ENCODE data around the gene ANTXR1. TPM values are rescaled to one million over a fixed set of nuclear protein-coding genes. Genes with fewer than 3 reads are reported as not detected.

The ANTXR1 gene
- total RNA-seq, 2 donors from 2014 or later: 48.3 to 54.5 TPM

GRCh38 chr2:69124343-69124742, 111.4 kb downstream of the ANTXR1 start:
- Histone ChIP-seq H3K27me3 (ENCODE audit: control insufficient read depth, insufficient read depth, low read length, poor library complexity, severe bottlenecking) (no peaks in the 10 kb centered on the region), H3K9ac (ENCODE audit: extremely low read depth, low read length, poor library complexity, severe bottlenecking) (no peak overlapping the region), H3K4me1 (ENCODE audit: control insufficient read depth, insufficient read depth, low read length) (no peaks in the 10 kb centered on the region), H3K9me3 (ENCODE audit: control insufficient read depth, low read length) (no peaks in the 10 kb centered on the region), H3K4me3 (ENCODE audit: low read length) (no peak overlapping the region), H3K36me3 (ENCODE audit: control insufficient read depth, insufficient read depth, low read length) (peaks cover 8% of the 10 kb centered on the region), H3K27ac (ENCODE audit: low read depth, low read length) (no peak overlapping the region)
- no peaks in the 10 kb centered on the region for H3K4me1 Mint-ChIP-seq
- no peaks in the 10 kb centered on the region for H3K27me3 Mint-ChIP-seq (ENCODE audit: insufficient read depth)
- DNase-seq: peak; percentile 23
- no peaks in the 10 kb centered on the region for H3K9me3 Mint-ChIP-seq
- no peak overlapping the region for H3K27ac Mint-ChIP-seq
- WGBS, 2 experiments (ENCODE audit: insufficient coverage in 1 of 2, insufficient read length in 1 of 2): 85 to 87% methylated on average over 2 to 4 of the region's 4 CpGs
- TF ChIP-seq CTCF (conservative IDR thresholded peaks at IDR 0.05): no peak
- no peak overlapping the region for H3K4me3 Mint-ChIP-seq
- peaks cover 38% of the 10 kb centered on the region for H3K36me3 Mint-ChIP-seq (ENCODE audit: low read depth)

- Mint-ChIP-seq H3K27me3 (ENCODE audit: insufficient read depth) (no peaks in the 10 kb centered on the region), H3K27ac (no peak overlapping the region), H3K4me1 (no peaks in the 10 kb centered on the region), H3K9me3 (no peaks in the 10 kb centered on the region), H3K36me3 (ENCODE audit: low read depth) (peaks cover 41% of the 10 kb centered on the region), H3K4me3 (no peak overlapping the region)
- Histone ChIP-seq H3K27me3 (ENCODE audit: control insufficient read depth, insufficient read depth, low read length, poor library complexity, severe bottlenecking) (no peaks in the 10 kb centered on the region), H3K36me3 (ENCODE audit: control insufficient read depth, insufficient read depth, low read length) (peaks cover 8% of the 10 kb centered on the region), H3K27ac (ENCODE audit: low read depth, low read length) (no peak overlapping the region), H3K9me3 (ENCODE audit: control insufficient read depth, low read length) (no peaks in the 10 kb centered on the region), H3K9ac (ENCODE audit: extremely low read depth, low read length, poor library complexity, severe bottlenecking) (no peak overlapping the region), H3K4me3 (ENCODE audit: low read length) (no peak overlapping the region), H3K4me1 (ENCODE audit: control insufficient read depth, insufficient read depth, low read length) (no peaks in the 10 kb centered on the region)
- no peak for DNase-seq
- 89% methylated on average over 3 of the region's 3 CpGs; no CpG with 5 or more reads in 1 of the 2 experiments for WGBS, 2 experiments (ENCODE audit: insufficient coverage in 1 of 2, insufficient read length in 1 of 2)
- no peak for TF ChIP-seq CTCF (conservative IDR thresholded peaks at IDR 0.05)
Measured at GRCh38 chr2:69125816-69126215, 112.8 kb downstream of the ANTXR1 start.

DNA sequence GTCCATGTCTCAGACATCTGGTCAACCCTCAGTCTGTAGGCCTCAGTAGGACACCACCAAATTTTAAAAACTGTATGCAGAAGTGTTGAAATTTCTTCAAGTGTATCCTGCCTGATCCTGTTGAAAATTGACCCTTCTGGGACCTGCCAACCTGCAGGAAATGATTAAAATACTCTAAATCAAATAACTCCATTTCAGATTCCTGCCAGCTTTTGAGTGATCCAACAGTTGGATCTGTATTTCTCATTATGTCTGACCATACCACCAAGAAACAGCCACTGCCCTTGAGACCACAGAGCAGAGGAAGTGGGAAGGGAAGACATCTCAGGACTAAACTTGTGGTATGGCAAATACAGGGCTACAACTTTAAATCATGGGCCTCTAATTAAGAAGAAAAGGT, 113.4 kb downstream of the ANTXR1 start:
- H3K27ac ChIP-seq (ENCODE audit: low read depth, low read length): no peak overlapping the region
- H3K4me3 Mint-ChIP-seq: no peak overlapping the region
- H3K27ac Mint-ChIP-seq: no peak overlapping the region
- H3K36me3 ChIP-seq (ENCODE audit: control insufficient read depth, insufficient read depth, low read length): peaks cover 8% of the 10 kb centered on the region
- H3K27me3 ChIP-seq (ENCODE audit: control insufficient read depth, insufficient read depth, low read length, poor library complexity, severe bottlenecking): no peaks in the 10 kb centered on the region
- H3K9me3 Mint-ChIP-seq: no peaks in the 10 kb centered on the region
- H3K27me3 Mint-ChIP-seq (ENCODE audit: insufficient read depth): no peaks in the 10 kb centered on the region
- peaks cover 41% of the 10 kb centered on the region for H3K36me3 Mint-ChIP-seq (ENCODE audit: low read depth)
- no peaks in the 10 kb centered on the region for H3K9me3 ChIP-seq (ENCODE audit: control insufficient read depth, low read length)
- no peaks in the 10 kb centered on the region for H3K4me1 ChIP-seq (ENCODE audit: control insufficient read depth, insufficient read depth, low read length)
- no peaks in the 10 kb centered on the region for H3K4me1 Mint-ChIP-seq
- no peak overlapping the region for H3K4me3 ChIP-seq (ENCODE audit: low read length)
- no peak for TF ChIP-seq CTCF (conservative IDR thresholded peaks at IDR 0.05)
- H3K9ac ChIP-seq (ENCODE audit: extremely low read depth, low read length, poor library complexity, severe bottlenecking): no peak overlapping the region
- no peak for DNase-seq
